SH-SY5Y (cell line): ENCODE measurements around the gene C1orf50.

ENCODE experiments used
- GATA2 ChIP-seq: IDR thresholded peaks from 2 replicates; pipeline ENCODE4 v1.6.1; 2011; ENCODE audit warnings: mild to moderate bottlenecking, low read depth, low read length
- GATA3 ChIP-seq: IDR thresholded peaks from 2 replicates; pipeline ENCODE4 v1.6.1; 2011; ENCODE audit warnings: low read depth, mild to moderate bottlenecking, low read length, moderate library complexity

- TF ChIP-seq GATA2 (no peak), GATA3 (no peak)
Measured at GRCh38 chr1:42821690-42822089, 54.6 kb downstream of the C1orf50 start.
